Rectal smooth muscle tissue (tissue), 1 donor: Measurements from ENCODE around the gene RNF130.

ENCODE experiments used
- H3K27ac ChIP-seq: one replicate; pipeline ENCODE4 v1.7.0; 2013; ENCODE audit warnings: low read depth, low read length, inconsistent platforms
- H3K27me3 ChIP-seq: one replicate; pipeline ENCODE4 v1.7.0; 2013; ENCODE audit warnings: low read length; ENCODE audit not compliant: control insufficient read depth, insufficient read depth
- H3K36me3 ChIP-seq: one replicate; pipeline ENCODE4 v1.7.0; 2013; ENCODE audit warnings: low read length; ENCODE audit not compliant: control insufficient read depth, insufficient read depth
- H3K4me1 ChIP-seq: one replicate; pipeline ENCODE4 v1.7.0; 2013; ENCODE audit warnings: low read length; ENCODE audit not compliant: control insufficient read depth, insufficient read depth
- H3K4me3 ChIP-seq: one replicate; pipeline ENCODE4 v1.7.0; 2013; ENCODE audit warnings: low read length
- H3K9ac ChIP-seq: one replicate; pipeline ENCODE4 v1.7.0; 2013; ENCODE audit warnings: low read length

The RNF130 gene

DNA sequence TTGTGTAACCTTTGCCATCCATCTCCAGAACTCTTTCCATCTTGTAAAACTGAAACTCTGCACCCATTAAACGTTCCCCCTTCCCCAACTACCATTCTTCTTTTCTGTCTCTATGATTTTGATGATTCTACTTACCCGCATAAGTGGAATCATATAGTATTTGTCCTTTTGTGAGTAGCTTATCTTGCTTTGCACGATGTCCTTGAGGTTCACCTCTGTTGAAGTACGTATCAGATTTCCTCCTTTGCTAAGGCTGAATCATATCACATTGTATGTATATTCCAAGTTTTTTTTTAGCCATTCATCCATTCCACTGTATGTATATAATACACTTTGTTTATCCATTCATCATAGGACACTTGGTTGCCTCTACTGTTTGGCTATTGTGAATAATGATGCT is 2.9 kb upstream of the RNF130 start:
- Histone ChIP-seq H3K4me3 (no peak overlapping the region), H3K4me1 (no peaks in the 10 kb centered on the region), H3K9ac (no peak overlapping the region), H3K27me3 (no peaks in the 10 kb centered on the region), H3K27ac (no peak overlapping the region), H3K36me3 (no peaks in the 10 kb centered on the region)

DNA sequence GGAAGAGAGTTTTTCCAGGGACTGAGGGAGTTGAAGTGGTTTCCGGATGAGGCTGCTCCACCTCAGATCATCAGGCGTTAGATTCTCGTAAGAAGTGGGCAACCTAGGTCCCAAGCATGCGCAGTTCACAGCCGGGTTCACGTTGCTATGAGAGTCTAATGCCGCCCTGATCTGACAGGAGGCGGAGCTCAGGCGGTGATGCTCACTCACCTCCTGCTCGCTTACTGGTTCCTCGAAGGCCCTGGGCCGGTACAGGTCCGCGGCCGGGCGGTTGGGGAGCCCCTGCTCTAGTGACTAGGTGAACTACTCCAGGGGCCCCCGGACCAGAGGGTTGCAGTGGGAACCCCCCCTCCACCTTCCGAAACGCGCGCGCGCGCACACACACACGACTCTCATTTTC is 997 bp upstream of the RNF130 start:
- Histone ChIP-seq H3K27ac (peak overlapping the region; percentile 97), H3K36me3 (no peaks in the 10 kb centered on the region), H3K27me3 (no peaks in the 10 kb centered on the region), H3K4me1 (no peaks in the 10 kb centered on the region), H3K9ac (no peak overlapping the region), H3K4me3 (no peak overlapping the region)

DNA sequence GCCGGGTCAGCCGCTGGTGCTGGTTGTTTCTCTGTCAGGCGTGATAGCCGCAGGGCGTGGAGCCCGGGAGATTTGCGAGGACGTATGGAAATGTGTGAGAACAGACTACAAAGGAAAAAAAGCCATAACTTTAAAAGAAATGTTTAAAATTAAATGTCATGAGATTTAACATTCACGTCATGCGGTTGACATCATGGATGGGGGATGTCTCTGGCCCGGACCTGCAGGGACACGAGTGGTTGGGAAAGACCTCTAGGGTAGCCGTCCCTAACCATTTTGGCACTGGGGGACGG is 643 bp upstream of the RNF130 start:
- peak overlapping the region; percentile 97 for H3K27ac ChIP-seq
- peak overlapping the region; percentile 6 for H3K9ac ChIP-seq
- H3K27me3 ChIP-seq, result no peaks in the 10 kb centered on the region
- no peaks in the 10 kb centered on the region for H3K36me3 ChIP-seq
- H3K4me3 ChIP-seq, result no peak overlapping the region
- no peaks in the 10 kb centered on the region for H3K4me1 ChIP-seq

DNA sequence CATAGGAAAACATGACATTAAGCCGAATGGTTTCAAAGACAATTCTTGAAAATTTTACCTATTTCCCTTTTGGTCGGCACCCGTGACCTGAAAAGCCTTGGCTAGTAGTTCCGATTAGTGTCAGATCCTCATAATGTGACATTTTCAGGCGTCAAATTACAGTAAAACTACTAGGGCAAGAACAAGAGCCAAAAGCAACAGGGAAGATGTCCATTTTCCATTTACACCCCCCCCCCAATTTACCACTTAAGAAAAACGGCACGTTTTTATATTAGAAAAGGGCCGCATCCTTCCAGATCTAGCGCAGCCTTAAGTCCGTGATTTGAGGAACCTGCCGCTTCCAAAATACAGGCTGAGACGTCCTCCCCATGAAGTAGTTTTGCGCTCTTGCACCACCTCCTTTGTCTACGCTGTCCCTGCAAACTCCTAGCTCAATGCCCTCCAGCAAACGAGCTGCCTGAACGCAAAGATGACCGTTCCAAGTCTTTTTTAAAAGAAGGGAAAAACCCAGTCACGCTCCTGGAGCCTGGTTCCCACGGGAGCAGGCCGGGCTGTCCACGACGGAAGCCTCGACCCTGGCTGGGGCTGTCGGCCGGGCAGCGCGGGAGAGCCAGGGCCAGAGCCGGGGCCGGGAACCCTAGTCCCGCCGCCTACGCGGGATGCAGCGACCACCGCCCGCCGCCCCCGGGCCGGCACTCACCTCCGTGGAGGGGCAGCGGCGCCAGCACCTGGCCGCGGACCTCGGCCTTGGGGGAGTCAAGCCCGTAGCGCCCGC is 616 bp downstream of the RNF130 start:
- Histone ChIP-seq H3K27me3 (no peaks in the 10 kb centered on the region), H3K4me3 (peak overlapping the region; percentile 80), H3K9ac (peak overlapping the region; percentile 64), H3K36me3 (no peaks in the 10 kb centered on the region), H3K4me1 (no peaks in the 10 kb centered on the region), H3K27ac (peak overlapping the region; percentile 77)

DNA sequence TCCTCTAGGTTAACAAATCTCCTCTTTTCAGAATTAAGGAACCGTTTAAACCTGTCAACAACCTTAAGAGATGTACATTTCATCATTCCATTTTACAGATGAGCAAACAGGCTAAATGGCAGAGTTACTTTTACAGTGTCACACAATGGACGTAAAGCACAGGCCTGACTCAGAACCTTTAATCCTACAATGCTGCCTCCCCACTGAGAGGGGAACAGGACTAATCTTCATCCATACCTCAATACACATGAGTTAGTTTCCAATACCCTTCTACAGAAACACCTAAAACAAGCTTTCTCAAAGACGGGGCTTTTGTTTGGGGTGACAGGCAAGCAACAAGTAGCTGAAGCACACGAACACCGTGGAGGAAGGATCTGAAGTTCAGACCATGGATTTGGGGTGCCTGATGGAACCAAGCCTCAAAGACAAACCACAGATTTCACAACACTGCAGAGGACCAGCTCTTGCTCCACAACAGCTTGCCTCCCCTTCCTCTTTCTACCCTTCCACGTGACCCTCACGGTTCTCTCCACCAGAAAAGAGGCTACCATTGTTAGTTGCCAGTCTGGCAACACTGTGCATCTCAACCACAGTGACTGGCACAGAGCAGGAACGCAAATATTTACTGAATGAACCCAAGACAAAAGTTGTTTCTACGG is 1.8 kb downstream of the RNF130 start:
- Histone ChIP-seq H3K36me3 (no peaks in the 10 kb centered on the region), H3K27ac (no peak overlapping the region), H3K9ac (no peak overlapping the region), H3K4me1 (no peaks in the 10 kb centered on the region), H3K27me3 (no peaks in the 10 kb centered on the region), H3K4me3 (peak overlapping the region; percentile 80)

DNA sequence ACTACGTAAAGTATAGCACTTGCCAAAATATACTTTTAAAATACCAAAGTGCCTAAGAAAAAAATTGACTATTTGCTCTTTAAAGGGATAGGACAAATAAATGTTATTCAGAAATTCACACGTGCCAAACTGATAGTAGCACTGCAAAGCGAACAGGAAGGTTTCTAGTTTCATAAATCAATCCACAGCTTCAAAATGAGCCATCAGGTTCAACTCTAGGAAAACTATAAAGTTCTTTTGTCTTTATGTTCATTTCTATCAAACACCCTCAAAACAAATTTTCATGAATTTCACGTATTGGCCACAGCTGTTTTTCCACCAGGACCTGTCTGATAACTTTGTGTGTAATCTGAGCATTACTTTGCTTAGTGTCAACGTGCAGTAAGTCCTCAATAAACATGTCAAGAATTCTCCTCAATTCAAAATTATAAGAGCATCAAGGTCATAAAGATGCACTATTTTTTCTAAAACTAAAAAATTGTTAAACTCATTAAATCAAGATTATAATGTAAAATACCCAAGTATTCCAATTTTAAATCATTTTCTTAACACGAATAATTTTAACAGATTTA is 3.0 kb downstream of the RNF130 start:
- Histone ChIP-seq H3K4me1 (no peaks in the 10 kb centered on the region), H3K9ac (no peak overlapping the region), H3K36me3 (no peaks in the 10 kb centered on the region), H3K27ac (no peak overlapping the region), H3K4me3 (no peak overlapping the region), H3K27me3 (no peaks in the 10 kb centered on the region)

DNA sequence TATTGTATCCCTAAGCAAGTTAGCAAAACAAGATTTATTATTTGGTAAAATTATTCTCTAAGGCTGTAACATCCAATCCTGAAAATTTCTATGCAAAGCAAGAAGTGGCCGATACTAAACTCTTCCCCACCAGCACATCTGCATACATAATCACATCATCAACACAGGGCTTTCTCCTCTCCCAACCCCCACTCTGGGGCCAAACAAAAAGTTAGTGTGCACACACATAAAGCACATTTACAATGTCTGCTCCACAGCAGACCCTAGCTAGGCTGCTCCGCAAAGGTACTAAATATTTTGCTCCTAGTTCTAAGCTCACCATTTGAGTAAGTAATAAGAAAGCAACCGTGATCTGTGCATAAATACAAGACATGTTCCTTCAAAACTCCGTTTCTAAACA is 3.6 kb downstream of the RNF130 start:
- Histone ChIP-seq H3K9ac (no peak overlapping the region), H3K36me3 (no peaks in the 10 kb centered on the region), H3K4me1 (no peaks in the 10 kb centered on the region), H3K27me3 (no peaks in the 10 kb centered on the region), H3K27ac (no peak overlapping the region), H3K4me3 (no peak overlapping the region)

DNA sequence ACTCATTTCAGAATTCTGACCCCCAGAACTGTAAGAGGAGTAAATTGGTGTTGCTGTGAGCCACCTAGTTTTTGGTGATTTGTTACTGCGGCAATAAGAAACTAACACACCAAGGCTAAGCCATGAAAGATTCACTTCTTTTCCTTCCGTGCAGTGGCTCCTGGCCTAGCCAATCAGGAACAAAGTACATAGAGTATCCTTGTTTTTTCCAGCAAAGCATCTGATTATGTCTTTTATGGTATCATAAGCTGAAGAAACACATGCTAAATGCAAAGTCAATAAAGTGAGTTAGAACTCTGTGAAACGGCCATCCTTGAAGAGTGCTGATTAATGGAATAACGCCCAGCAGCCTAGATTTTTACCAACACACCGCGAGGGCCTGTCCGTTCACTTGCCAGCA is 11.4 kb downstream of the RNF130 start:
- Histone ChIP-seq H3K36me3 (no peaks in the 10 kb centered on the region), H3K27ac (no peak overlapping the region), H3K27me3 (no peaks in the 10 kb centered on the region), H3K9ac (no peak overlapping the region), H3K4me3 (no peak overlapping the region), H3K4me1 (no peaks in the 10 kb centered on the region)

DNA sequence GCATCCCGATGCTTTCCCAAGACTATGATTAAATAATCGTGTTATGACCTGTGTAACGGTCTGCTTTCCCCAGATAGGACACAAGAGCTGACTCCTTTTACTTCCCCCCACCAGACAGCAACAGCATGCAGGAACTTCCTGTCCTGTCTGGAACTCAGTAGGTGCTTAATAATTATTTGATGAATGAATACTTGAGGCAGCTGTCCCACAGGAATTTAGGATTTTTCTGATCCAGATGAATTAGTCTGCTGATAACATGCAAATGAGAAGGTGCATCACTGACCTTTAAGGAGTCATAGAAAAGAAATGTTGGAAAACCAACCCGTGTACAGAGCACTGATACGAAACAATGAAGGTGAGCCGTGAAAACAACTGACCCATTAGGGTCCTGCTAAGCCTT is 12.2 kb downstream of the RNF130 start:
- no peak overlapping the region for H3K27ac ChIP-seq

DNA sequence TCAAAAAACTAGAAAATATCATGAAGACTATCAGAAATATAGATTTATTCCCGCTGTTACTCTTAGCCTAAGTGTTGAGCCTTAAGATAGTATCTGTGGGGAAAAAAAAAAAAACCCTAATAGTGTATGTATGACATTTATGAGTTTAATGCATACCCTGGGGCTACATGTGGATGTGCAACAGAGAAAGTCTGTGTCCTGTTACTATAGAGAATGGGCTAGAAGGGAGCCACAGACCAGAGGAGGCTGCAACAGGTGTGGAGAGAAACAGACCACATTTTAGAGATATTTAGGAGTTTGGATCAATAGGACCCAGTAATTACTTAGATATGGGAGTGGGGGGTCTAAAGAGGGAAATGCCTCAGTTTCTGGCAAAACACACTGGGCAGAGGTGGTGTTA is 15.4 kb downstream of the RNF130 start:
- Histone ChIP-seq H3K9ac (no peak overlapping the region), H3K27me3 (no peaks in the 10 kb centered on the region), H3K36me3 (no peaks in the 10 kb centered on the region), H3K4me3 (no peak overlapping the region), H3K4me1 (peaks cover 4% of the 10 kb centered on the region), H3K27ac (no peak overlapping the region)

More for the DNA sequence above, 12.2 kb downstream of the RNF130 start:
- H3K36me3 ChIP-seq, result no peaks in the 10 kb centered on the region
- no peaks in the 10 kb centered on the region for H3K27me3 ChIP-seq
- no peak overlapping the region for H3K9ac ChIP-seq
- H3K4me3 ChIP-seq, result no peak overlapping the region
- H3K4me1 ChIP-seq, result no peaks in the 10 kb centered on the region

DNA sequence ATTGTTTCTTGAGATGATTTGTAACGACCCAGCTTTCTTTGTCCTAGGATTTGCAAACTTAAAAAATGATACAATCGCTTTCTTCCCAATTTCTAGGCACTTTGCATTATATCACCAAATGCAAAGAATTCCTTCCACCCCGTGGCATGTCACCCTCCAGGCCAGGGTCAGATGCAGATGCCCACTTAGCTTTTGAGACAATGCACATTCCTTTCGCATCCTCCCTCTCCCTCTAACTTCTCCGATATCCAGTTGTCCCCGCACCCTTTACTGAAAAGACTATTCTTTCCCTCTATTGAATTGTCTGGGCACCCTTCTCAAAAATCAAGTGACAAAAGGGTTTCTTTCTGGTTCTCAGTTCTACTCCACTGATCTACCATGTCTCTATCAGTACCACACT is 17.3 kb downstream of the RNF130 start:
- no peaks in the 10 kb centered on the region for H3K36me3 ChIP-seq
- H3K27ac ChIP-seq, result no peak overlapping the region
- peaks cover 4% of the 10 kb centered on the region for H3K4me1 ChIP-seq
- no peak overlapping the region for H3K4me3 ChIP-seq
- no peak overlapping the region for H3K9ac ChIP-seq
- H3K27me3 ChIP-seq, result no peaks in the 10 kb centered on the region

DNA sequence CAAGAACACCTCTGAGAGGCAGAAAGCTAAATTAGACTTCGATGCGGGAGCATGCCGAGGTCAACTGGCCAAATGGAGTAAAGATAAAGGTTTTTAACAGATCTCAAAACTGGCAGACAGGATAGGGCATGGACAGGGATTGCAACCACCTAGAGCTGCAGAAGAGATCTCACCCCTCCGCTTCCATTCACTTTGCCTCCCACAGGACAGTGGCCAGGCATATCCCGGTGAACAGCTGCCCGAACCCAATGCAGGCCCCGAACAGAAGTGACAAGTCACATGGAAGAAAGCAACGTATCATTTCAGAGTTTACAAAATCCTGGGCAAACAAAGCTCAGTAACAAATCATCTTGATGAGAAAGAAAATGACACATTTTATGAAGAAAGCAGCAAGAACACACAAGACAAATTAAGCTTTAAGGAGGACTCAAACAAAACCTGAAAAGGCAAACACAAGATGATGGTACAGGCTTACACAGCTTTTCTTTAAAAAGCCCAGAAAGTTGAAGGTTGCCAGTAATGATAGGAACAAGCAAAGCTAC is 18.4 kb downstream of the RNF130 start:
- Histone ChIP-seq H3K4me1 (peaks cover 8% of the 10 kb centered on the region), H3K4me3 (no peak overlapping the region), H3K27ac (no peak overlapping the region), H3K27me3 (no peaks in the 10 kb centered on the region), H3K36me3 (no peaks in the 10 kb centered on the region), H3K9ac (no peak overlapping the region)
